ENCODE results near the gene FAM168A. TPM values are rescaled to one million over a fixed set of nuclear protein-coding genes. Genes with fewer than 3 reads are reported as not detected.

FAM168A gene
- total RNA-seq, 1 experiment from 2014 or later: 30.4 TPM

DNA sequence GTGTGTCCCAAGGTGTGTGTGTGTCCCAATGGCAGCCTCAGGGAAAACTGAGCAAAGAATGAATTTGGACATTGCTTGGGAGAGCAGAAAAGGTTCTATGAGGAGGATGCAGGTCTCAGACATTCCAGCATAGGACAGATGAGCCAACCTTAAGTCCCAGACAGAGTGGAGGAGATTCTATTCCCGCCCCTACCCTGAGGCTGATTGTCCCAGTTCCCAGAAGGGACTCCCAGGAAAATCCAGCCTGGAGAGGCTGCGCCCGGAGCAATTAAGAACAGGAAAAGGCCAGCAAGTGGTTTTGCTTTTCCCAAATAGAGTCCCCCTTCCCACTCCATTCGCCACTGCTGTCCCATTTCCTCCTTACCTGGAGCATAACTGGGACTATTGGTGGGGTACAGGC lies 167.6 kb downstream of the FAM168A start:
- H3K27me3 Mint-ChIP-seq (ENCODE audit: unreplicated experiment): no peaks in the 10 kb centered on the region
- H3K9me3 Mint-ChIP-seq (ENCODE audit: low read depth, unreplicated experiment): no peaks in the 10 kb centered on the region
- no peak overlapping the region for H3K27ac Mint-ChIP-seq (ENCODE audit: unreplicated experiment)
- TF ChIP-seq, protein P1, sequence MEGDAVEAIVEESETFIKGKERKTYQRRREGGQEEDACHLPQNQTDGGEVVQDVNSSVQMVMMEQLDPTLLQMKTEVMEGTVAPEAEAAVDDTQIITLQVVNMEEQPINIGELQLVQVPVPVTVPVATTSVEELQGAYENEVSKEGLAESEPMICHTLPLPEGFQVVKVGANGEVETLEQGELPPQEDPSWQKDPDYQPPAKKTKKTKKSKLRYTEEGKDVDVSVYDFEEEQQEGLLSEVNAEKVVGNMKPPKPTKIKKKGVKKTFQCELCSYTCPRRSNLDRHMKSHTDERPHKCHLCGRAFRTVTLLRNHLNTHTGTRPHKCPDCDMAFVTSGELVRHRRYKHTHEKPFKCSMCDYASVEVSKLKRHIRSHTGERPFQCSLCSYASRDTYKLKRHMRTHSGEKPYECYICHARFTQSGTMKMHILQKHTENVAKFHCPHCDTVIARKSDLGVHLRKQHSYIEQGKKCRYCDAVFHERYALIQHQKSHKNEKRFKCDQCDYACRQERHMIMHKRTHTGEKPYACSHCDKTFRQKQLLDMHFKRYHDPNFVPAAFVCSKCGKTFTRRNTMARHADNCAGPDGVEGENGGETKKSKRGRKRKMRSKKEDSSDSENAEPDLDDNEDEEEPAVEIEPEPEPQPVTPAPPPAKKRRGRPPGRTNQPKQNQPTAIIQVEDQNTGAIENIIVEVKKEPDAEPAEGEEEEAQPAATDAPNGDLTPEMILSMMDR (IDR thresholded peaks at IDR 0.05; ENCODE audit: unreplicated experiment): no peak
- H3K36me3 Mint-ChIP-seq (ENCODE audit: insufficient read depth, unreplicated experiment): no peaks in the 10 kb centered on the region
- intact Hi-C loops (cut with micrococcal nuclease; ENCODE audit: unreplicated experiment): no loop called here
- CTCF ChIA-PET: no interaction called here
- BruUV-seq (replicated peaks): no TSS peak
- H3K4me1 Mint-ChIP-seq (ENCODE audit: low read depth, unreplicated experiment): no peaks in the 10 kb centered on the region
- no peak for DNase-seq
- no peak overlapping the region for H3K4me3 Mint-ChIP-seq (ENCODE audit: low read depth, unreplicated experiment)

DNA sequence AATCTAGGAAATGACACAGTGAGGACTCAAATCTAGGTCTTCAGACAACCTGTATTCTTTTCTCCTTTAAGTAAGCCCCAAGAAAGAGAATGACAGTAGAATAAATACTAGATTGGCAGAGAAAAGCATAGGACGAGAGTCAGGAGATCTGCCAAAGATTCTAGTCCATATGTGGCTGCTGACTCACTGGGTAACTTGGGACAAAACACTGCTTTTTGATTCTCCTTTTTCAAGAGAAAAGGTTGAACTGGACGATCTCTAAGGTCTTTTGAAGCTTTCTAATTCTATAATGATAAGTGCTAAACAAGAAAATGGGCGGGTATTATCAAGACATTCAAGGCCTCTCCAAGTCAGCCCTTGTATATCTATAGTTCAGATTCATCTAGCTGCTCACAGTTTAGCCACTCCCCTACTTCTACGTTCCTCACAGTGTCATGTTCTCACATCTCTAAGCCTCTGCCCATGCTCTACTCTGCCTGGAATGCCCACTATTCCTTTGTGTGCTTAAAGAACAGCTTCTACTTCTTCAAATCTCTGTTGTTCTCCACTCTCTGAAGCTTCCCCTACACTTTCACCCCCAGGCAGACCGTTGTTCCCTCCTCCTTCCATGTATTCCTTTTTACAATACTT lies 168.7 kb downstream of the FAM168A start:
- no peaks in the 10 kb centered on the region for H3K4me1 Mint-ChIP-seq (ENCODE audit: low read depth, unreplicated experiment)
- no peaks in the 10 kb centered on the region for H3K36me3 Mint-ChIP-seq (ENCODE audit: insufficient read depth, unreplicated experiment)
- DNase-seq: no peak
- BruUV-seq (replicated peaks): no TSS peak
- TF ChIP-seq, protein P1 (IDR thresholded peaks at IDR 0.05; ENCODE audit: unreplicated experiment): no peak
- no peak overlapping the region for H3K27ac Mint-ChIP-seq (ENCODE audit: unreplicated experiment)
- CTCF ChIA-PET: no interaction called here
- no peaks in the 10 kb centered on the region for H3K9me3 Mint-ChIP-seq (ENCODE audit: low read depth, unreplicated experiment)
- no peaks in the 10 kb centered on the region for H3K27me3 Mint-ChIP-seq (ENCODE audit: unreplicated experiment)
- intact Hi-C loops (cut with micrococcal nuclease; ENCODE audit: unreplicated experiment): no loop called here
- no peak overlapping the region for H3K4me3 Mint-ChIP-seq (ENCODE audit: low read depth, unreplicated experiment)

DNA sequence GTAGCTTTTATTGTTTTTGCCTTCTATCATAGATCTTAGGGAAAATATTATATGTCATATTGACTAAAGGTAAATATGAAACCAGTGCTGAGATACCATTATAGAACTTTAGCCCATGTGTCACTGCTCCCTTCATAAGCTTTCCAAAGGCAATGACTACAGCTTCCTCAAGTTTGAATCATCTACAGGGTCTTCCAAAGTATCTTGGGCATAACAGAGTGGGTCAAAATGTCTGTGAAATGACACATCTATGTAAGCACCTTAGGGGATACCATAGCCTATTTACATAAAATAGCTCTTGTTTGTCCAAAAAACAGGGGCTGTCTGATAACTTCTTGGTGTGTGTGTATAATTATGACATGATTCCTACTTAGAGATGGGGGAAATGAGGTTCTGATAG lies 169.2 kb downstream of the FAM168A start:
- Mint-ChIP-seq H3K27ac (ENCODE audit: unreplicated experiment) (no peak overlapping the region), H3K4me3 (ENCODE audit: low read depth, unreplicated experiment) (no peak overlapping the region), H3K36me3 (ENCODE audit: insufficient read depth, unreplicated experiment) (no peaks in the 10 kb centered on the region), H3K4me1 (ENCODE audit: low read depth, unreplicated experiment) (no peaks in the 10 kb centered on the region), H3K27me3 (ENCODE audit: unreplicated experiment) (no peaks in the 10 kb centered on the region), H3K9me3 (ENCODE audit: low read depth, unreplicated experiment) (no peaks in the 10 kb centered on the region)
- BruUV-seq (replicated peaks): no TSS peak
- TF ChIP-seq, protein P1 (IDR thresholded peaks at IDR 0.05; ENCODE audit: unreplicated experiment): no peak
- no peak for DNase-seq
- intact Hi-C loops (cut with micrococcal nuclease; ENCODE audit: unreplicated experiment): no loop called here
- CTCF ChIA-PET: no interaction called here

DNA sequence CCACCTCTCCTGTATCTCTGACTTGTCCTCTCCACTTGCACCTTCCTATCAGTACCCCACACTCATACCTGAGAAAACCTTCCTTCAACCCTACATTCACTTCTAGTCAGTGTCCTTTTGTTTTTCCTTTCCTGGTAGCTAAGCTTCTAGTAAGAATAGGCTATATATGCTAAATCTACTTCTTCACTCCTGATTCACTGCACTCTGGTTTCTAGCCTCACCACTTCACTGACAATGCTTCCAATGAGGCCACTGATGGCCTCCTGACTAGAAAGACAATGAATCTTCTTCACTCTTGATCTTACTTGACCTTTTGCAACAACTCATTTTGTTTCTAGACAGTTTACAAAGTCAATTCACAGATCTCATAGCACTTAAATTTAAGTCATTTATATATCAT lies 169.7 kb downstream of the FAM168A start:
- H3K27me3 Mint-ChIP-seq (ENCODE audit: unreplicated experiment): no peaks in the 10 kb centered on the region
- no peaks in the 10 kb centered on the region for H3K36me3 Mint-ChIP-seq (ENCODE audit: insufficient read depth, unreplicated experiment)
- no peaks in the 10 kb centered on the region for H3K4me1 Mint-ChIP-seq (ENCODE audit: low read depth, unreplicated experiment)
- no TSS peak for BruUV-seq (replicated peaks)
- TF ChIP-seq, protein P1 (IDR thresholded peaks at IDR 0.05; ENCODE audit: unreplicated experiment): no peak
- H3K9me3 Mint-ChIP-seq (ENCODE audit: low read depth, unreplicated experiment): no peaks in the 10 kb centered on the region
- no peak overlapping the region for H3K4me3 Mint-ChIP-seq (ENCODE audit: low read depth, unreplicated experiment)
- intact Hi-C loops (cut with micrococcal nuclease; ENCODE audit: unreplicated experiment): no loop called here
- CTCF ChIA-PET: no interaction called here
- no peak for DNase-seq
- H3K27ac Mint-ChIP-seq (ENCODE audit: unreplicated experiment): no peak overlapping the region

Measured in Calu3 (cell line).